Glomerular visceral epithelial cell (primary cell): Measurements from ENCODE around the gene PRDX6.
"Not testable (repeated sequence)": the region's sequence is repeated elsewhere in the genome, so short reads cannot be mapped to it uniquely, and the experiment has no call there.

Source experiments
- DNase-seq: peaks from one replicate; pipeline ENCODE4 v3.0.0-alpha.2; 2016; ENCODE audit errors: extremely low spot score

Gene PRDX6

DNA sequence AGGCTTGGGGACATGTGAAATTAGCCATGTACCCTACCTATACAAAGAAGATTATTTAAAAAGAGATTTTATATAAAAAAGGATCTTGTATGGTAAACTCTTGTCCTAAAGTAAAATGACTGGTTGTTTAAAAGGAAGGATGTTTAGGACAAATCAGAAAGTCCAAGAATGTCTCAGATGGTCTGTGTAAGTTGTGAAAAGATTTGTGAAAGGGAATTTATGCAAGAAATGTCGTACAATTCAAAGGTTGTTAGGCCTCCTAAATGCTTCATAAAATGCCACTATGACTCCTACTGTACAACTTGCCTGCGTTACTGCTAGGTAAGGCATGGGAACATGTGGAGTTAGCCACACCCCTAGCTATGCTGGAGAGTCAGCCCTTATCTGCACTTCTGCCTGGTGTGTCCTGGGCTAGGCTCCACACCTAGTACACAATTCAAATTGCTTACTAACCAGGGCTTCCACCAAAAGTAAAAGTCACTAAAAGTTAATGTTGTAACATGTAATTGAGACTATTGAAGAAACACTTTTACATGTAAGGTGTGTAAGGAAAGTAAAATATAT lies 19.7 kb downstream of the PRDX6 start:
- no peak for DNase-seq

DNA sequence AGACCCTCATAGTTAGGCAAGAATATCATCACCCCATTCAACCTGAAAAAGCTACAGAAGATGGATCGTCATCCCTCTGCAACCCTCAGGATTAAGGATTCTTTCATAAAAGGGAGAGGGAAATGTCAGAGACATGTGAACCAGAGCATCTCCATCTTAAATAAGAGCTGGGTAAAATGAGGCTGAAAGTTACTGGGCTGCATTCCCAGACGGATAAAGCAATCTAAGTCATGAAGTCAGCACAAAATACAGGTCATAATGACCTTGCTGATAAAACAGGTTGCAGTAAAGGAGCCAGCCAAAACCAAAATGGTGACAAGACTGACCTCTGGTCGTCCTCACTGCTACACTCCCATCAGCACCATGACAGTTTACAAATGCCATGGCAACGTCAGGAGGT lies 22.6 kb downstream of the PRDX6 start:
- no peak for DNase-seq

- DNase-seq, result no peak
Measured at GRCh38 chr1:173502104-173502503, 25.0 kb downstream of the PRDX6 start.

- no peak for DNase-seq
Measured at GRCh38 chr1:173503391-173503790, 26.3 kb downstream of the PRDX6 start.

DNA sequence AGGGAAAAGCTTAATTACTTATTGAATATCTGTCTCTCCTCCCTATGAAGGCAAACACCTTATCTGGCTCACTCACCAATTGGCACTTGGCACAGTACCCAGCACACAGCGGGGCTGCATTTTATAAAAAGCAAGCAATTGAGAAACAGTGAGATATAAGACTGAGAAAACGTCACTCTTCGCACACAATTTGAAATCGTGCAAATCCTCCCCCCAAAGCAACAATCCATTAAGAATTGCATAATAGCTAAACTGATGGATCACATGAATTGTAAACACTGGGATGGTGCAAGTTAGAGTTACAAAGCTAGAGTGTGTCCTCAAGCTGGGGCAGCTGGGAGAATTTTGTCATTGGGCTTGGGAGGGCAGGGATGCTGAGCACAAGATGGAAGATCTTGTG lies 27.1 kb downstream of the PRDX6 start:
- no peak for DNase-seq

GRCh38 chr1:173505391-173505790 lies 28.3 kb downstream of the PRDX6 start:
- DNase-seq, result no peak

DNA sequence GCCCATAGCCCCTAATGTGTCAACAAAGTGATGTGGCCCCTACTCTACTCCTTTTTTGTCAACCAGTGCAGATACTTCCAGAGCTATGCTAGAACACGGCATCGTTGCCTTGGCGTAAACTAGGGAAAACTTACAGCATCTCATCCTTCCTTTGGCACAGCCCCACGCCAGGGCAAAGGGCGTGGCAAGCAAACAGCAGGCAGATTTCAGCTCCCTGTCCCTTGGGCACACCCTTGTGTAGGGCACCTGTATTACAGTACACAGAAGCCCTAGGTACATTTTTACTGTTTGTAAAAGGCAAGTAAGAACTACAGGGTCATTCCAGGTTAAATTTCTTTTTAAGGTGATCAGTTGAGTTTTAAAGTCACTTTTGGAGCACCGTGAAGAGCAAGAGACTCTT lies 29.3 kb downstream of the PRDX6 start:
- DNase-seq, result peak; percentile 14

DNA sequence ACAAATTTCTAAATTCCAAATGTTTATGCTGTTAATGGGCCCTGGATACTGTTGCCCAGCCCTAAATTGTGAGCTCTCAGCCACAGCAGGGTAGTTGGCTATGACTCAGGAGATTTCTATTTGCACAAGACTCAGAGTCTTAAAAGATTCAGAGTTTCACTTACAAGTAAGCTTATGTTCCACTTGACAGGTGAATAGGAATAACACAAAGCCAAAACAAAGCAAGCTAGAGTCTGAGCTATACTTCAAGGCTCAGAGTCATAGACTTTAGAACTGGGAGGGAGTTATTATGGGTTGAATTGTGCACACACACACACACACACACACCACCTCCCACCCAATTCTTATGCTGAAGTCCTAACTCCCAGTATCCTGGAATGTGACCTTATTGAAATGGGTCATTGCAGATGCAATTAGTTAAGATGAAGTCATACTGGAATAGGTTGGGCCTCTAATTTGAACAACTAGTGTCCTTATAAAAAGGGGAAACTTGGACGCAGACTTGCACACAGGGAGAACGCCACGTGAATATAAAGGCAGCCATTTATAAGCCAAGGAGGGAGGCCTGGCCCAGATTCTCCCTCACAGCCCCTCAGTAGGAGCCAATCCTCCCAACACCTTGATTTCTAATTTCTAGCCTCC lies 30.2 kb downstream of the PRDX6 start:
- peak; percentile 82 for DNase-seq

GRCh38 chr1:173507847-173508209 lies 30.7 kb downstream of the PRDX6 start:
- DNase-seq, result peak; percentile 53

DNA sequence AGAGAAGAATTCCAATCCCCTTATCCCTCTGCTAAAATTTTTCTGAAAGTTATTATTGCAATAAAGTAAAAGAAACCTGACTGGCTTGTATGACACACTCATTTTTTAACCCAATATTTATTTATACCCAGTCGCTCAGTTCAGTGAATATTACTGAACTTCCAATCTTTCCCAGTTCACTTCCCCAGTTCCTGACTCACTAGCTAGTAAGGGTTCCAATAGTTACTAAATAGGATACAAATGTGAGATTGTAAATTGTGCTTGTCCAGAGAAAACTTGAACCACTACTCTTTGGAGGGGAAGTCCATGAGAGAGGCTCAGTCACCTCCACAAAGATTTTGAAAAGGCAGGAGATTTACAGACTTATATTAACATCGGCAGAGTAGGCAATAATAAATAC lies 31.4 kb downstream of the PRDX6 start:
- no peak for DNase-seq

- DNase-seq, result no peak
Measured at GRCh38 chr1:173509797-173510196, 32.7 kb downstream of the PRDX6 start.

DNA sequence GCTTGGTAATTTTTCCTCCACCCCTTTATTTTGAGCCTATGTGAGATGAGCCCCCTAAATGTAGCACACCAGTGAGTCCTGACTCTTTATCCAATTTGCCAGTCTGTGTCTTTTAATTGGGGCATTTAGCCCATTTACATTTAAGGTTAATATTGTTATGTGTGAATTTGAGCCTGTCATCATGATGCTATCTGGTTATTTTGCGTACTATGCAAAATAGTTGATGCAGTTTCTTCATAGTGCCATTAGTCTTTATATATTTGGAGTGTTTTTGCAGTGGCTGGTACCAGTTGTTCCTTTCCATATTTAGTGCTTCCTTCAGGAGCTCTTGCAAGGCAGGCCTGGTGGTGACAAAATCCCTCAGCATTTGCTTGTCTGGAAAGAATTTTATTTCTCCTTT lies 37.4 kb downstream of the PRDX6 start:
- DNase-seq, result not testable (repeated sequence)

- DNase-seq, result no peak
Measured at GRCh38 chr1:173520799-173521198, 43.7 kb downstream of the PRDX6 start.

DNA sequence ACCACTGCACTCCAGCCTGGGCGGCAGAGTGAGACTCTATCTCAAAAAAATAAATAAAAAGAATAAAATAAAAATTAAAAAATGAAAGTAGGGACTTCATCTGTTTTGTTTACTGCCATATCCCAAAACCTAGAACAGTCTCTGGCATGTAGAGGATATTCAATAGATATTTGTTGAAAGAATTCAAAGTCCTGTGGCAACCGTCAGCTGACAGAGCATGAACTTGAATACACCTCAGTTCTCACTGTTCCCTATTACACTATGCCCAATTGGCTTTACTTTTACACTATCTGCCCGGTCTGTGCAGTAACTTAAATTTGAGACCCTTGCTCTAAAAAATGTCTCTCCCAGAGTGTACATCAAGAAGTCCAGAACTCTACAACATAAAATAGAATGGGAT lies 46.2 kb downstream of the PRDX6 start:
- no peak for DNase-seq

GRCh38 chr1:173525926-173526325 lies 48.8 kb downstream of the PRDX6 start:
- DNase-seq, result no peak

DNA sequence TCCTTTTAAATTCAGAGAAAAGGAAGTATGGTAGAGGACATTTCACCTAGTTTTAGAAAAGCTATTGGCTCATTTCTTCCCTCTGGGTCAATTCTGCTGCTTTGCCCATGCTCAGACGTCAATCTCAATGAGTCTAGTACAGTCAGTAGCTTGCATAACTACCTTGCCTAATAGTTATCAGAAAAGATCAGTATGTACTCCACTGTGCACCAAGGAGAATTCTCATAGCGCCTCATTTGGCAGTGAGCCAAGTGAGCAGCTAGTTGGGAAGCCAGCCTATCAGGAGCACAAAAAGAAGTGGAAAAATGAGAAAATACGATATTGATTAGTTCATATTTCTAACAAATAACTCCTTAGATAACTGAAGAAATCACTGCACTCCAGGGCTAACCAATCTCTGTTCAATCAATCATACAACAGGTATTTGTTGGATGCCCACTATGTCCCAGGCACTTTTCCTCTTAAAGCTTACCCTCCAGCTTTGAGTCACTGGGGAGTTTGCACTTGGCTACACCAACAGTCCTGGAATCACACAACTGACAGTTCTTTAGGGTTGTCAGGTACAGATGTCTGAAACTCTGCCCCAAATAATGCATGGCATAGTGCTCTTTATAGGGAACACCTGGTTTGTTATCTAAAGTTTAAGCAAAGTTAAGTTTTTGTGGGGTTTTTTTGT lies 50.2 kb downstream of the PRDX6 start:
- no peak for DNase-seq

GRCh38 chr1:173529106-173529505 lies 52.0 kb downstream of the PRDX6 start:
- no peak for DNase-seq

GRCh38 chr1:173530795-173531693 lies 53.9 kb downstream of the PRDX6 start:
- no peak for DNase-seq

GRCh38 chr1:173532237-173532636 lies 55.1 kb downstream of the PRDX6 start:
- DNase-seq, result no peak

DNA sequence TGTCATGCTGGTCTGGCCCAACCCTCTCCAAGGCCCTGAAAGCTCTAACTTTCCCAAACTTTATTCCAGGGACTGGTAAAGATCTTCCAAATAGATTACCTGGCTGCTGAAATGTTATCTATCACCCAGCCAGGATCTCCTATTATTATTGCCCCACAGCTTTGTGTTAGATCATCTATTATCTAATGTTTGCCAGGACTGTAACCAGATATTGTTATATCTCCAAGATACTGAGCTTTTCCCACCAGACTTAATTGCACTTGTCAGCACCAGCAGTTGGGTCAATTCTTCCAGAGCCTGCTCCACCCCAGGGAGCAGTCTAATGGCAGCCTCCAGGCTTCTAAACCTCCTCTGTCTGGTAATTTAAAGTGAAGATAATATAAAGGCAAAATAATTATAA lies 59.1 kb downstream of the PRDX6 start:
- no peak for DNase-seq
